SK-N-SH (cell line): Measurements from ENCODE around the gene PLIN3. TPM values are rescaled to one million over a fixed set of nuclear protein-coding genes. Genes with fewer than 3 reads are reported as not detected.
A peak's percentile ranks its signal among the peaks of the same experiment; 100 is the strongest.

Experiments used
- CTCF ChIA-PET: fragments of 300-600, 350-600 bp; formaldehyde crosslinking; extraction: SDS; loops from one replicate; lab custom pipeline; 2021; lab: Yijun Ruan, JAX
- POLR2A ChIA-PET: fragments of 350-600 bp; sonication (Branson Sonifier 250); formaldehyde crosslinking; extraction: SDS; loops from one replicate; lab custom pipeline; 2020; ENCODE audit warnings: antibody characterized with exemption, inconsistent platforms; lab: Yijun Ruan, JAX
- DNase-seq: peaks from one replicate; pipeline ENCODE4 v3.0.0; 2012
- H2AFZ ChIP-seq: fragments of 200-600 bp; sonication (generic); 2 replicates; pipeline ENCODE4 v1.8.1; 2016; ENCODE audit warnings: antibody characterized with exemption, mild to moderate bottlenecking, low read depth
- H3F3A ChIP-seq: fragments of 200-600 bp; sonication (generic); replicated peaks from 2 replicates; pipeline ENCODE3; 2016; ENCODE audit warnings: antibody characterized with exemption, mild to moderate bottlenecking; ENCODE audit not compliant: insufficient read depth
- H3K27ac ChIP-seq, 2 experiments: fragments of 200-500 bp in 1 of 2; fragments of 200-600 bp in 1 of 2; sonication (Bioruptor generic) in 1 of 2; sonication (generic), shearing (Covaris generic) in 1 of 2; 2 replicates each; pipeline versions ENCODE4 v1.5.1 to v1.6.1; 2014 to 2016; ENCODE audit warnings: low read depth in 2 of 2, inconsistent platforms in 1 of 2, low read length in 1 of 2, mild to moderate bottlenecking in 1 of 2, mixed read lengths in 1 of 2
- H3K27me3 ChIP-seq: fragments of 200-600 bp; sonication (generic), shearing (Covaris generic); 2 replicates; pipeline ENCODE4 v1.6.1; 2016; ENCODE audit warnings: mixed run types; ENCODE audit not compliant: insufficient read depth
- H3K36me3 ChIP-seq, 2 experiments: fragments of 200-500 bp in 1 of 2; fragments of 200-600 bp in 1 of 2; sonication (Bioruptor generic) in 1 of 2; sonication (generic) in 1 of 2; replicated peaks in 1 of 2; 2 replicates each; pipeline versions ENCODE3 to v1.5.1; 2014 to 2016; ENCODE audit warnings: low read length in 1 of 2, mild to moderate bottlenecking in 1 of 2; ENCODE audit not compliant: insufficient read depth in 2 of 2, control insufficient read depth in 1 of 2
- H3K4me1 ChIP-seq, 2 experiments: fragments of 200-500 bp in 1 of 2; fragments of 200-600 bp in 1 of 2; sonication (Bioruptor generic) in 1 of 2; sonication (generic), shearing (Covaris generic) in 1 of 2; 2 replicates each; pipeline versions ENCODE4 v1.5.1 to v1.6.1; 2014 to 2016; ENCODE audit warnings: low read depth in 1 of 2, low read length in 1 of 2, mixed run types in 1 of 2; ENCODE audit not compliant: insufficient read depth in 2 of 2, control insufficient read depth in 1 of 2
- H3K4me2 ChIP-seq: fragments of 200-600 bp; sonication (generic), shearing (Covaris generic); 2 replicates; pipeline ENCODE4 v1.6.1; 2017; ENCODE audit warnings: mixed run types
- H3K4me3 ChIP-seq, 2 experiments: fragments of 200-500 bp in 1 of 2; fragments of 200-600 bp in 1 of 2; sonication (Bioruptor generic) in 1 of 2; sonication (generic), shearing (Covaris generic) in 1 of 2; 2 replicates each; pipeline versions ENCODE4 v1.5.1 to v1.8.1; 2014 to 2016; ENCODE audit warnings: low read depth in 2 of 2, inconsistent platforms in 1 of 2, low read length in 1 of 2, mild to moderate bottlenecking in 1 of 2, mixed read lengths in 1 of 2, moderate library complexity in 1 of 2
- H3K79me2 ChIP-seq: fragments of 200-600 bp; sonication (generic); 2 replicates; pipeline ENCODE4 v1.8.1; 2017; ENCODE audit warnings: mild to moderate bottlenecking; ENCODE audit not compliant: insufficient read depth
- H3K9ac ChIP-seq: fragments of 200-600 bp; sonication (generic); 2 replicates; pipeline ENCODE4 v1.6.1; 2017; ENCODE audit warnings: mixed run types
- H3K9me2 ChIP-seq: fragments of 200-600 bp; sonication (generic); 2 replicates; pipeline ENCODE4 v1.6.1; 2017; ENCODE audit warnings: mixed run types
- H3K9me3 ChIP-seq: fragments of 200-600 bp; sonication (generic); 2 replicates; pipeline ENCODE4 v1.6.1; 2017; ENCODE audit warnings: mixed run types, mild to moderate bottlenecking, moderate library complexity
- H4K20me1 ChIP-seq: fragments of 200-600 bp; sonication (generic); 2 replicates; pipeline ENCODE4 v1.6.1; 2017; ENCODE audit warnings: mild to moderate bottlenecking, mixed run types; ENCODE audit not compliant: insufficient read depth
- CTCF ChIP-seq: fragments of 200-600 bp; sonication (generic); IDR thresholded peaks from 2 replicates; pipeline ENCODE4 v1.6.1; 2017; ENCODE audit warnings: antibody characterized with exemption, mild to moderate bottlenecking, moderate library complexity
- MAX ChIP-seq: IDR thresholded peaks from 2 replicates; pipeline ENCODE4 v1.4.0; 2012; ENCODE audit warnings: low read depth
- NRF1 ChIP-seq: IDR thresholded peaks from 2 replicates; pipeline ENCODE4 v1.6.1; 2012; ENCODE audit warnings: low read depth, mild to moderate bottlenecking, low read length
- POLR2AphosphoS5 ChIP-seq: IDR thresholded peaks from 2 replicates; pipeline ENCODE4 v1.6.1; 2012; ENCODE audit warnings: low read depth, low read length
- TAF1 ChIP-seq: IDR thresholded peaks from 2 replicates; pipeline ENCODE4 v1.6.1; 2012; ENCODE audit warnings: low read depth, mild to moderate bottlenecking, low read length, moderate library complexity, borderline replicate concordance
- YY1 ChIP-seq: IDR thresholded peaks from 2 replicates; pipeline ENCODE4 v1.4.0; 2012; ENCODE audit warnings: low read depth, mild to moderate bottlenecking
- ZBTB33 ChIP-seq: IDR thresholded peaks from 2 replicates; pipeline ENCODE4 v1.4.0; 2012; ENCODE audit warnings: low read depth, borderline replicate concordance
- WGBS: methylation state at CpG from one replicate; pipeline ENCODE4 v1.1.6; 2017; ENCODE audit warnings: low lambda C conversion rate; 5-methylcytosine and 5-hydroxymethylcytosine counted together
- polyA plus RNA-seq, 3 experiments: library from polyadenylated mRNA; depleted of rRNA; stranded (reverse); fragments of >200 nt; gene quantifications; 2 replicates each; pipeline ENCODE4 v1.2.3, GENCODE V29; 2012

PLIN3 gene
- polyA plus RNA-seq, 1 of the 3 experiments (the other 2 are of a cell fraction), result 129 TPM

GRCh38 chr19:4909156-4909896, 41.9 kb upstream of the PLIN3 start, which contains the start of gene UHRF1:
UHRF1 (plus strand) TSS chr19:4909501; CDS start chr19:4910886, 1,385 bp downstream.
- peaks cover 8% of the 10 kb centered on the region; the same call in 1 of the 2 replicates for H4K20me1 ChIP-seq
- peaks cover 0 to 9% of the 10 kb centered on the region in 2 experiments for H3K36me3 ChIP-seq
- H3K9me2 ChIP-seq, result no peaks in the 10 kb centered on the region
- H3F3A ChIP-seq, result peaks cover 41% of the 10 kb centered on the region
- peak; percentile 35; the same call in 1 of the 2 replicates for TF ChIP-seq POLR2AphosphoS5
- TF ChIP-seq CTCF, result no peak
- TF ChIP-seq MAX, result peak; percentile 54
- TF ChIP-seq YY1, result no peak
- TF ChIP-seq TAF1, result peak; percentile 90
- H3K4me3 ChIP-seq, result peak within 1 kb of the TSS; percentile 62 to 82
- peak; percentile 93 for DNase-seq
- H2AFZ ChIP-seq, result peak within 1 kb of the TSS; percentile 90
- H3K9me3 ChIP-seq, result no peaks in the 10 kb centered on the region
- no peaks in the 10 kb centered on the region for H3K27me3 ChIP-seq
- WGBS, result 56% methylated on average over 7 of the region's 89 CpGs
- H3K9ac ChIP-seq, result peak within 1 kb of the TSS; percentile 87
- peak within 1 kb of the TSS; percentile 81 to 84 for H3K27ac ChIP-seq
- ChIA-PET POLR2A (no interaction called here), CTCF (interaction anchor here (7.6 kb wide), 1 partner anchor 39 kb away, joined by 121 read pairs; the partner anchor contains the start of gene PLIN3)
- H3K4me1 ChIP-seq, result peaks cover 23 to 24% of the 10 kb centered on the region in 2 experiments; a peak in 3 of 4 replicates
- peak within 1 kb of the TSS; percentile 81 for H3K4me2 ChIP-seq
- peaks cover 40% of the 10 kb centered on the region for H3K79me2 ChIP-seq

- Histone ChIP-seq H3K9me3 (no peaks in the 10 kb centered on the region), H3K9me2 (no peaks in the 10 kb centered on the region), H3K4me2 (peak overlapping the region; percentile 81; the same call in 1 of the 2 replicates), H3K27ac (no peak overlapping the region), H3K9ac (peak overlapping the region; percentile 87; the same call in 1 of the 2 replicates), H3K27me3 (no peaks in the 10 kb centered on the region), H4K20me1 (peaks cover 3% of the 10 kb centered on the region; the same call in 1 of the 2 replicates), H3K36me3 (peaks cover 0 to 9% of the 10 kb centered on the region in 2 experiments), H3F3A (peaks cover 39% of the 10 kb centered on the region), H3K4me3 (0 out of 4 replicates have a peak overlapping the region, but pooled peaks of 1 of the 2 experiments have one; percentile 62), H3K79me2 (peaks cover 34% of the 10 kb centered on the region), H2AFZ (peak overlapping the region; percentile 68; the same call in 1 of the 2 replicates), H3K4me1 (peaks cover 23 to 24% of the 10 kb centered on the region in 2 experiments; a peak in 3 of 4 replicates)
- ChIA-PET POLR2A (no interaction called here), CTCF (interaction anchor here (1.0 to 7.6 kb wide), 2 partner anchors 39 to 57 kb away, joined by 3 to 121 read pairs; partner anchors contain the start of gene PLIN3)
- TF ChIP-seq NRF1 (no peak), ZBTB33 (no peak)
- peak; percentile 49 for DNase-seq
- whole genome bisulfite sequencing, result 97% methylated on average over 14 of the region's 15 CpGs
Measured at GRCh38 chr19:4908781-4909155, 41.3 kb upstream of the PLIN3 start.
